ENCODE measurements around the gene TRAPPC3L. TPM values are rescaled to one million over a fixed set of nuclear protein-coding genes. Genes with fewer than 3 reads are reported as not detected.

The TRAPPC3L gene
- total RNA-seq, 4 donors from 2014 or later: not detected

DNA sequence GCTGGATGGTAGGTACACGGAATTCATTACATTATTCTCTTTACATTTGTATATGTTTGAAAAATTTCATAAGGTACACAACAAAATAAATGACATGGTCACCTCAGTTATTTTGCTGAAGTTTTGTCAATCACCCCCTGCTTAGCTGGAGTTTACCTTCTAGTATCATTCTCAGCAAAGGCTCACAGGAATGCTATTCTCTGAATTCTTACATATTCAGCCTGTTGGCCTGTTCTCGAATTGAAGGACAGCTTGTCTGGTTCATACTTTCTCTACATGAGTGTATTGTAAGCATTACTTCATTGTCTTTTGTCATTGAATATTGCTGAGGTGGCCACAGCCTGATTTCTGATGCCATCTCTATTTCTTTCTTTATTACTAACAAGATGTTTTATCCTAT lies 21.2 kb downstream of the TRAPPC3L start:
- Histone ChIP-seq H3K27me3 (no peaks in the 10 kb centered on the region), H3K4me1 (no peaks in the 10 kb centered on the region), H3K36me3 (no peaks in the 10 kb centered on the region), H3K9me3 (no peaks in the 10 kb centered on the region), H3K27ac (no peak overlapping the region), H3K4me3 (no peak overlapping the region)
- DNase-seq: no peak
- TF ChIP-seq, protein P1, sequence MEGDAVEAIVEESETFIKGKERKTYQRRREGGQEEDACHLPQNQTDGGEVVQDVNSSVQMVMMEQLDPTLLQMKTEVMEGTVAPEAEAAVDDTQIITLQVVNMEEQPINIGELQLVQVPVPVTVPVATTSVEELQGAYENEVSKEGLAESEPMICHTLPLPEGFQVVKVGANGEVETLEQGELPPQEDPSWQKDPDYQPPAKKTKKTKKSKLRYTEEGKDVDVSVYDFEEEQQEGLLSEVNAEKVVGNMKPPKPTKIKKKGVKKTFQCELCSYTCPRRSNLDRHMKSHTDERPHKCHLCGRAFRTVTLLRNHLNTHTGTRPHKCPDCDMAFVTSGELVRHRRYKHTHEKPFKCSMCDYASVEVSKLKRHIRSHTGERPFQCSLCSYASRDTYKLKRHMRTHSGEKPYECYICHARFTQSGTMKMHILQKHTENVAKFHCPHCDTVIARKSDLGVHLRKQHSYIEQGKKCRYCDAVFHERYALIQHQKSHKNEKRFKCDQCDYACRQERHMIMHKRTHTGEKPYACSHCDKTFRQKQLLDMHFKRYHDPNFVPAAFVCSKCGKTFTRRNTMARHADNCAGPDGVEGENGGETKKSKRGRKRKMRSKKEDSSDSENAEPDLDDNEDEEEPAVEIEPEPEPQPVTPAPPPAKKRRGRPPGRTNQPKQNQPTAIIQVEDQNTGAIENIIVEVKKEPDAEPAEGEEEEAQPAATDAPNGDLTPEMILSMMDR (IDR thresholded peaks at IDR 0.05): no peak

DNA sequence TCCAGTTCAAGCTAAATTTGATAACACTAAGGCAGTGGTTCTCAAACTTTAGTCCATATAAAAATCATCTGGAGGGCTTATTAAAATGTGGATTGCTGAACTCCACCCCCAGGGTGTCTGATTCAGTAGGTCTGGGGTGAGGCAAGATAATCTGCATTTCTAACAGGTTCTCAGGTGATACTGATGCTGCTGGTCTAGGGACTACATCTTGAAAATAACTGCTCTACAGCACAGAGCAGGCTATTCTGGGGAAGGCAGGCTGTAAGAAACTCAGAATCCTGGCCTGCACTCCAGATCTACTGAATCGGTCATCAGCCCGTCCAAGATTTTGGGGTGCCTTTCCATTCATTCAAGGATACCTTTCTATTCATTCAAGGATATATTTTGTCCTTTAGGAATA lies 22.6 kb downstream of the TRAPPC3L start:
- no peaks in the 10 kb centered on the region for H3K9me3 ChIP-seq
- no peaks in the 10 kb centered on the region for H3K36me3 ChIP-seq
- no peak for DNase-seq
- no peaks in the 10 kb centered on the region for H3K4me1 ChIP-seq
- H3K27ac ChIP-seq: no peak overlapping the region
- TF ChIP-seq, protein P1 (IDR thresholded peaks at IDR 0.05): no peak
- TF ChIP-seq POLR2A (IDR thresholded peaks at IDR 0.05): no peak
- no peak overlapping the region for H3K4me3 ChIP-seq
- no peaks in the 10 kb centered on the region for H3K27me3 ChIP-seq

DNA sequence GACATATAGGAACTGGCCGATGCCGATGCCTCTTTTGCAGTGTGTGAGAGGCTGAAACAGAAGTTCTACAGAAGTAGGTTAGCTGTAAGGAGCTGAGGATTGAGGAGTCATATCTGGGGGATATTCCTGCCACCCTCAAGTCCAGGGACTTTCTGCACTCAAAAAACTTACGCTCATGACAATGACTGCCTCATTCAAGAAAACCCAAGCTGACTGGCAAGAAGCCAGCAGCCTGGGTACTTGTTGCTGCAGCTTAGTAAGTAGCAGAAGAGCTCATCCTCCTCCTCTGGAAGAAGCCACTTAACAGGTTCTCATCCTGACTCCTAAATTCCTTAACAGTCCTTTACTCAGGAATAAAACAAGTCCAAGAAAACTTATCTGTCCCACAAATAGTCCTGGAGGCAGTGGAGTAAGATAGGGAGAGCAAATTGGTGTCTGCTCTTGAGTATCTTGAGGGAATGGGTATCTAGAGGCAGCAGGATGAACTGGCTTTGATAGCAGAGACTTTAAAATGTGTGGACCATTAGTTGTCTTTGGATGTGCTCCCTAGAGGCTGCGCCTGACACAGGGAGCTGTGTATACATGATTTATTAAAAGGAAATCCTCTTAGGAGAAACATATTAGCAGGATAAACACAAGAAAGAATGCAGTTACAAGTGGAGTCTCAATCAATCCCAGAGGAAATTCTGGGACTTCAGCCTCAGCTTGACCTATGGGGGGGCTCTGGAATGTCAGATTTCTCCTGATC lies 26.7 kb downstream of the TRAPPC3L start:
- Histone ChIP-seq H3K27ac (no peak overlapping the region), H3K4me3 (no peak overlapping the region), H3K4me1 (no peaks in the 10 kb centered on the region), H3K9me3 (no peaks in the 10 kb centered on the region), H3K36me3 (no peaks in the 10 kb centered on the region), H3K27me3 (no peaks in the 10 kb centered on the region)
- DNase-seq: no peak
- no peak for TF ChIP-seq POLR2A (IDR thresholded peaks at IDR 0.05)
- TF ChIP-seq, protein P1 (IDR thresholded peaks at IDR 0.05): no peak

- H3K9me3 ChIP-seq: no peaks in the 10 kb centered on the region
- DNase-seq: no peak
- peaks cover 0 to 7% (median 0%) of the 10 kb centered on the region in 4 donors for H3K4me1 ChIP-seq
- TF ChIP-seq, protein P1 (IDR thresholded peaks at IDR 0.05): no peak
- no peak for TF ChIP-seq POLR2A (IDR thresholded peaks at IDR 0.05)
- no peak overlapping the region for H3K27ac ChIP-seq
- H3K27me3 ChIP-seq: no peaks in the 10 kb centered on the region
- no peak overlapping the region for H3K4me3 ChIP-seq
- H3K36me3 ChIP-seq: no peaks in the 10 kb centered on the region
Measured at GRCh38 chr6:116515141-116515540, 30.3 kb downstream of the TRAPPC3L start.

DNA sequence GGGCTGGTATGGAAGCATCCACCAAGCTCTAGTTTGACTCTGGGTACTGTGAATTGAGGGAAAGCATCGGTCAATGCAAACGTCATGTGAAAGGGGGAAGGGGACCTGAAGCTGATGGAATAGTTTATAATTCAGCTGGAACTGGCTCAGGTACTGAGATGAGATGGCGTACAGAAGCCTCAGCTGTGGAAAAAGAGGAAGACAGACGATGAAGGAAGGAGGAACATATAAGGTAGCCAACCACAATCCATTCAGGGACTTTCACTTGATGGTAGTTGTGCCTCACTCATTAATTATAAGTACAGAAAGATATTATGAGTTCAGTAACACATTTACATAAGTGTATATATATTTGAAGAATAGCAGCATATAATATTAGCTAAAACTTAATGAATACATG lies 31.4 kb downstream of the TRAPPC3L start:
- Histone ChIP-seq H3K4me3 (no peak overlapping the region), H3K27me3 (no peaks in the 10 kb centered on the region), H3K4me1 (peaks cover 0 to 7% (median 0%) of the 10 kb centered on the region in 4 donors), H3K9me3 (no peaks in the 10 kb centered on the region), H3K27ac (no peak overlapping the region), H3K36me3 (no peaks in the 10 kb centered on the region)
- TF ChIP-seq, protein P1 (IDR thresholded peaks at IDR 0.05): no peak
- no peak for TF ChIP-seq POLR2A (IDR thresholded peaks at IDR 0.05)
- DNase-seq: no peak
